GM23338 (cell line): ENCODE measurements around the gene CASK. TPM values are rescaled to one million over a fixed set of nuclear protein-coding genes. Genes with fewer than 3 reads are reported as not detected.

Experiments used
- ATAC-seq: fragments of 200-7000 bp; cut with Tn5 transposase; 3 replicates; pipeline ENCODE4 v1.9.1; 2020
- DNase-seq: peaks from one replicate; pipeline ENCODE4 v3.0.0-alpha.2; 2015; ENCODE audit warnings: low spot score
- H2AFZ ChIP-seq: fragments of 200-600 bp; sonication (generic); 2 replicates; pipeline ENCODE4 v1.8.0; 2016; ENCODE audit warnings: antibody characterized with exemption, mild to moderate bottlenecking, moderate library complexity
- H3F3A ChIP-seq: fragments of 200-600 bp; sonication (generic); replicated peaks from 2 replicates; pipeline ENCODE4 v1.8.0; 2017; ENCODE audit warnings: antibody characterized with exemption, mixed run types, low read depth
- H3K27ac ChIP-seq: fragments of 200-600 bp; sonication (generic); 2 replicates; pipeline ENCODE4 v1.6.1; 2016; ENCODE audit warnings: low read depth
- H3K27me3 ChIP-seq: fragments of 200-600 bp; sonication (generic); 2 replicates; pipeline ENCODE4 v1.8.0; 2016; ENCODE audit warnings: mild to moderate bottlenecking, mixed run types, moderate library complexity; ENCODE audit not compliant: insufficient read depth
- H3K36me3 ChIP-seq: fragments of 200-600 bp; sonication (generic); 2 replicates; pipeline ENCODE4 v1.8.0; 2016; ENCODE audit warnings: mild to moderate bottlenecking; ENCODE audit not compliant: insufficient read depth
- H3K4me1 ChIP-seq: fragments of 200-600 bp; sonication (generic); 2 replicates; pipeline ENCODE4 v1.8.0; 2016; ENCODE audit warnings: mild to moderate bottlenecking, moderate library complexity; ENCODE audit not compliant: insufficient read depth
- H3K4me2 ChIP-seq: fragments of 200-600 bp; sonication (generic); 2 replicates; pipeline ENCODE4 v1.7.1; 2017; ENCODE audit warnings: mixed run types
- H3K4me3 ChIP-seq: fragments of 200-600 bp; sonication (generic); 2 replicates; pipeline ENCODE4 v1.6.1; 2016; ENCODE audit warnings: mixed run types
- H3K79me2 ChIP-seq: fragments of 200-600 bp; sonication (generic); replicated peaks from 2 replicates; pipeline ENCODE4 v1.8.0; 2017; ENCODE audit warnings: mild to moderate bottlenecking; ENCODE audit not compliant: insufficient read depth
- H3K9me2 ChIP-seq: fragments of 200-600 bp; sonication (generic); 2 replicates; pipeline ENCODE4 v1.8.0; 2017; ENCODE audit not compliant: insufficient read depth
- H4K20me1 ChIP-seq: fragments of 200-600 bp; sonication (generic); replicated peaks from 2 replicates; pipeline ENCODE4 v1.8.0; 2017; ENCODE audit warnings: mild to moderate bottlenecking; ENCODE audit not compliant: insufficient read depth
- H3K27ac Mint-ChIP-seq: 2 replicates; pipeline ENCODE4 v1.8.0; 2020; ENCODE audit warnings: inconsistent platforms, mild to moderate bottlenecking, moderate library complexity, mixed read lengths
- H3K27me3 Mint-ChIP-seq: 3 replicates; pipeline ENCODE4 v1.8.0; 2022; ENCODE audit warnings: low read depth, mild to moderate bottlenecking, moderate library complexity, mixed read lengths, inconsistent platforms; ENCODE audit not compliant: insufficient read depth, poor library complexity
- H3K36me3 Mint-ChIP-seq: 3 replicates; pipeline ENCODE4 v1.8.0; 2021; ENCODE audit warnings: low read depth, mild to moderate bottlenecking, inconsistent platforms, moderate library complexity, mixed read lengths
- H3K4me1 Mint-ChIP-seq: 3 replicates; pipeline ENCODE4 v1.8.0; 2020; ENCODE audit warnings: mild to moderate bottlenecking, inconsistent platforms, mixed read lengths
- H3K4me3 Mint-ChIP-seq: 3 replicates; pipeline ENCODE4 v1.8.0; 2021; ENCODE audit warnings: moderate library complexity, mild to moderate bottlenecking, inconsistent platforms, mixed read lengths
- H3K9me3 Mint-ChIP-seq: 3 replicates; pipeline ENCODE4 v1.8.0; 2020; ENCODE audit warnings: moderate library complexity, mild to moderate bottlenecking, inconsistent platforms, mixed read lengths
- CREB1 ChIP-seq: fragments of 250-450 bp; sonication (Bioruptor Pico); IDR thresholded peaks from 2 replicates; pipeline ENCODE4 v1.5.0; 2020; ENCODE audit warnings: low read depth, mild to moderate bottlenecking, moderate library complexity
- CTCF ChIP-seq, 2 experiments: fragments of 200-600 bp in 1 of 2; sonication (generic) in 1 of 2; conservative IDR thresholded peaks; 2 replicates each; pipeline versions ENCODE4 v1.5.1 to v1.6.1; 2016 to 2017; ENCODE audit warnings: antibody characterized with exemption in 2 of 2, low read depth in 2 of 2, mild to moderate bottlenecking in 2 of 2, moderate library complexity in 1 of 2
- EZH2 ChIP-seq: fragments of 200-600 bp; sonication (generic); IDR thresholded peaks from one replicate; pipeline ENCODE4 v1.8.0; 2017; ENCODE audit warnings: antibody characterized with exemption, mild to moderate bottlenecking, low read depth; ENCODE audit not compliant: unreplicated experiment
- JUNB ChIP-seq: IDR thresholded peaks from one replicate; pipeline ENCODE4 v1.6.1; 2016; ENCODE audit warnings: antibody characterized with exemption; ENCODE audit not compliant: unreplicated experiment
- ZNF331 ChIP-seq: fragments of 250-450 bp; sonication (Bioruptor Pico); IDR thresholded peaks from 2 replicates; pipeline ENCODE4 v1.5.0; 2020; ENCODE audit warnings: low read depth, mild to moderate bottlenecking, moderate library complexity
- ZNF462 ChIP-seq: fragments of 250-450 bp; sonication (Bioruptor Pico); IDR thresholded peaks from 2 replicates; pipeline ENCODE4 v1.5.0; 2020; ENCODE audit warnings: mild to moderate bottlenecking, moderate library complexity
- polyA plus RNA-seq: library from polyadenylated mRNA; unstranded; fragments of >200 nt; fragmentation: Nextera tagmentation; extraction: Ambion mirVana; gene quantifications from 2 replicates; pipeline ENCODE4 v1.2.1, GENCODE V29; 2016
- total RNA-seq: library from RNA; depleted of rRNA; stranded (reverse); fragments of >200 nt; shearing (Covaris generic); gene quantifications from 2 replicates; pipeline ENCODE4 v1.2.3, GENCODE V29; 2014

Gene CASK
- total and polyA plus RNA-seq, 2 experiments from 2014 or later = 15.3 to 44.4 TPM

GRCh38 chrX:41686788-41687187 is 236.6 kb downstream of the CASK start:
- H3K27ac Mint-ChIP-seq = no peak overlapping the region
- H3K27me3 Mint-ChIP-seq = no peaks in the 10 kb centered on the region
- Histone ChIP-seq H3F3A (no peaks in the 10 kb centered on the region), H4K20me1 (no peaks in the 10 kb centered on the region), H3K4me3 (no peak overlapping the region), H3K27me3 (no peaks in the 10 kb centered on the region), H3K79me2 (no peaks in the 10 kb centered on the region), H3K4me1 (no peaks in the 10 kb centered on the region), H3K9me2 (no peaks in the 10 kb centered on the region), H2AFZ (no peak overlapping the region), H3K4me2 (no peak overlapping the region), H3K36me3 (no peaks in the 10 kb centered on the region), H3K27ac (no peak overlapping the region)
- ATAC-seq = no peak
- H3K4me3 Mint-ChIP-seq = no peak overlapping the region
- H3K36me3 Mint-ChIP-seq = no peaks in the 10 kb centered on the region
- no peak for TF ChIP-seq EZH2
- no peak for TF ChIP-seq CTCF (conservative IDR thresholded peaks at IDR 0.05; ENCODE audit: low read depth in 2 of 2)
- no peak for TF ChIP-seq ZNF462 (CRISPR knock-in tag)
- TF ChIP-seq CREB1 = no peak
- no peak for TF ChIP-seq JUNB
- no peak for TF ChIP-seq ZNF331 (CRISPR knock-in tag)
- no peaks in the 10 kb centered on the region for H3K4me1 Mint-ChIP-seq
- DNase-seq = no peak
- no peaks in the 10 kb centered on the region for H3K9me3 Mint-ChIP-seq
